ENCODE data around the gene COPZ2. TPM values are rescaled to one million over a fixed set of nuclear protein-coding genes. Genes with fewer than 3 reads are reported as not detected.
"Not testable (repeated sequence)": the region's sequence is repeated elsewhere in the genome, so short reads cannot be mapped to it uniquely, and the experiment has no call there.

Gene COPZ2
- total and polyA plus RNA-seq, 8 donors: 18.8 to 48.6 (median 24.2) TPM

DNA sequence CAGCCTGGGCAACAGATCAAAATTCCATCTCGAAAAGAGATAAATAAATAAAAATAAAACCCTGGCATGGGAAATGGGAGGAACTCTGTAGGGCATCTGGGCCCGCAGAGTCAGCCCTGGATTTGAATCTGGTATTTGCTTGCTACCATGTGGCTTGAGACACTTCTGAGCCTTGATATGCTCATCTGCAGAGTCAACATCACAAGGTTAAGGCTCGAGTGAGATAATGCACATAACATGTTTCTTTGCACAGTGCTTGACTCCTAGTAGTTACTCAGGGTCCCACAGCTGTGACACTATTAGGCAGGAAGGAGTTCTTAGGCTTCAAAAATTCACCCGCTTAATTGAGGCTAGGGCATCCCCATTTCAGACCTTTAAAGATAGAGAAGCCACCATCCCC lies 45.4 kb downstream of the COPZ2 start:
- no peak for DNase-seq
- intact Hi-C loops (cut with DNase I): no loop called here

DNA sequence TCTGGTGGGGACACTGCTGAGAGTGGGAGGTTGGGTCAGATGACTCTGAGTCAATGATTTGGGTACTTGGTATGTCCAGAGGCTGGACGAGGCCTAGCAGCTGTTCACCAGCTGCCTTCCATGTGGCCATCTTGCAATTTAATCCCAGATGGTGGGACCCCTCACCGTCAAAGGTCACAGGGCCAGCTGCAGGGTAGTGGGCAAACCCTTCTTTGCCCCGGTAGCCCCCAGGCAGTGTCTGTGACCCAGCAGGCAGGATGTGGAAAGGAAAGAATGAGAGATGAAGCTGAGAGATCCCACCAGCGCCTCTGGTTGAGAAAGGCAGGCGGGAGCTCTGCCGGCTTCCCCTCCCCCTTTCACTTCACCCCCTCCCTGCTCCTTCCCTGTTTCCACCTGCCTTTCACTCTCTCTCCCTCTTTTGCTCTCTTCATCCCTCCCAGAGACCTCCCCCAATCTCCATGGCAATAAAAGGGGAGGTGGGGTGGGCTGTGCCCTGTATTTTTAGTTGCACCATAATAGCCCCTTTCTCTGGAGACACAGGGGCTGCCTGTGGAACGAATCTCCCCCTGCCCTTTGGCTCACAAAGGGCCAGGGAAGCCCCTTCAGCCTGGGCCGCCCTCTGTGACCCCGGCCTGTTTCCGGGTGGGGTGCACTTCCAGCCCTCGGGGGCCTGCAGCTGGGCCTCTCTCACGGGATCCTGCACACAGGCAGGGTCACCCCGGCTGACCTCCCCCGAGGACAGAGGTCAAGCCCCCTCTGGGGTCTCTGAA lies 46.5 kb downstream of the COPZ2 start:
- no peak for DNase-seq
- no peaks in the 10 kb centered on the region for H3K4me1 ChIP-seq
- TF ChIP-seq, protein P1, sequence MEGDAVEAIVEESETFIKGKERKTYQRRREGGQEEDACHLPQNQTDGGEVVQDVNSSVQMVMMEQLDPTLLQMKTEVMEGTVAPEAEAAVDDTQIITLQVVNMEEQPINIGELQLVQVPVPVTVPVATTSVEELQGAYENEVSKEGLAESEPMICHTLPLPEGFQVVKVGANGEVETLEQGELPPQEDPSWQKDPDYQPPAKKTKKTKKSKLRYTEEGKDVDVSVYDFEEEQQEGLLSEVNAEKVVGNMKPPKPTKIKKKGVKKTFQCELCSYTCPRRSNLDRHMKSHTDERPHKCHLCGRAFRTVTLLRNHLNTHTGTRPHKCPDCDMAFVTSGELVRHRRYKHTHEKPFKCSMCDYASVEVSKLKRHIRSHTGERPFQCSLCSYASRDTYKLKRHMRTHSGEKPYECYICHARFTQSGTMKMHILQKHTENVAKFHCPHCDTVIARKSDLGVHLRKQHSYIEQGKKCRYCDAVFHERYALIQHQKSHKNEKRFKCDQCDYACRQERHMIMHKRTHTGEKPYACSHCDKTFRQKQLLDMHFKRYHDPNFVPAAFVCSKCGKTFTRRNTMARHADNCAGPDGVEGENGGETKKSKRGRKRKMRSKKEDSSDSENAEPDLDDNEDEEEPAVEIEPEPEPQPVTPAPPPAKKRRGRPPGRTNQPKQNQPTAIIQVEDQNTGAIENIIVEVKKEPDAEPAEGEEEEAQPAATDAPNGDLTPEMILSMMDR (IDR thresholded peaks at IDR 0.05): no peak
- H3K27ac ChIP-seq: no peak overlapping the region
- no peaks in the 10 kb centered on the region for H3K36me3 ChIP-seq
- intact Hi-C loops (cut with DNase I): no loop called here
- ATAC-seq: no peak
- peaks cover 0 to 19% of the 10 kb centered on the region in 2 donors for H3K27me3 ChIP-seq
- no peak overlapping the region for H3K4me3 ChIP-seq
- H3K9me3 ChIP-seq: no peaks in the 10 kb centered on the region

More for the DNA sequence above, 45.4 kb downstream of the COPZ2 start:
- Histone ChIP-seq H3K27me3 (peaks cover 0 to 24% of the 10 kb centered on the region in 2 donors), H3K36me3 (no peaks in the 10 kb centered on the region), H3K27ac (no peak overlapping the region), H3K9me3 (no peaks in the 10 kb centered on the region), H3K4me1 (no peaks in the 10 kb centered on the region), H3K4me3 (no peak overlapping the region)
- ATAC-seq: no peak
- TF ChIP-seq, protein P1 (IDR thresholded peaks at IDR 0.05): no peak

DNA sequence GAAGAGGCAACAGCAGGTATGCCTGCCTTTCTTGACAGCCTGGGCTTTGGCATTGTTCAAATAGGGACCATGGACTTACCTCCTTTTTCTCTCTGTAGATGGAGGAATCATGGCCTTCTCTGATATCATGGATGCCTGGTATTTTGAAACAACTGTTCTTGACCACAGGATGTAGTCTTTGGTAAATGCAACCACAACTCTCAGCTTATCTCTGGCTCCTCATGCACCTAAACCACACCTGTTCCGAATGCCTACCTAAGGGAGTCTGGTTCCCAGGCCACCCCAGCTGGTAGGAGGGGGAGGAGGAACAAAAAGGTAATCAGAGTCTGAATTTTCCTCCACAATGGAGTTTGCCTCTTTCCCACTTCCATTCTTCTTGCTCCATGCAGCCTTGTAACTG lies 47.9 kb downstream of the COPZ2 start:
- no peak for DNase-seq
- Histone ChIP-seq H3K9me3 (no peaks in the 10 kb centered on the region), H3K36me3 (peaks cover 0 to 8% of the 10 kb centered on the region in 2 donors), H3K27me3 (peaks cover 0 to 9% of the 10 kb centered on the region in 2 donors), H3K4me1 (no peaks in the 10 kb centered on the region), H3K27ac (no peak overlapping the region), H3K4me3 (no peak overlapping the region)
- ATAC-seq: no peak
- intact Hi-C loops (cut with DNase I): no loop called here
- TF ChIP-seq, protein P1 (IDR thresholded peaks at IDR 0.05): no peak

DNA sequence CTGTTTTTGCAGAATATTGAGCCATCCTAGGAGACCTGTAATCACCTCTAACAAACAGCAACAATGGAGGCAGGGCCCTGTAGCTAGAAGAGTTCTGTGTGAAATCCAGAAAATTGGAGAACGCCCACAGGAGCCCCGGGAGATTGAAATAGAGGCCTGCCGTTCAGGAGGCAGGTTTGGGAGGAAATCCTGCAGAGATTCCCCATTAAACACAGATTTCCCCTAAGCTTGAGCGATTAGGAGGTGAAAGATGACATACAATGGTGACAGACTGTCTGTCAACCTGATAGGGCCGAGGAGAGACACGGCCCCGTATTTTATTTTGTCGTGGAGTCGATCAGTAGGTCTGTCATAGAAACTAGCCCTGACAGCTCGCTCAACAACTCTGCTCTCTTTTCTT lies 48.4 kb downstream of the COPZ2 start:
- DNase-seq: no peak
- TF ChIP-seq, protein P1 (IDR thresholded peaks at IDR 0.05): no peak
- peaks cover 0 to 9% of the 10 kb centered on the region in 2 donors for H3K27me3 ChIP-seq
- ATAC-seq: no peak
- no peak overlapping the region for H3K4me3 ChIP-seq
- no peaks in the 10 kb centered on the region for H3K4me1 ChIP-seq
- no peaks in the 10 kb centered on the region for H3K9me3 ChIP-seq
- H3K27ac ChIP-seq: no peak overlapping the region
- peaks cover 0 to 14% of the 10 kb centered on the region in 2 donors for H3K36me3 ChIP-seq
- intact Hi-C loops (cut with DNase I): no loop called here

DNA sequence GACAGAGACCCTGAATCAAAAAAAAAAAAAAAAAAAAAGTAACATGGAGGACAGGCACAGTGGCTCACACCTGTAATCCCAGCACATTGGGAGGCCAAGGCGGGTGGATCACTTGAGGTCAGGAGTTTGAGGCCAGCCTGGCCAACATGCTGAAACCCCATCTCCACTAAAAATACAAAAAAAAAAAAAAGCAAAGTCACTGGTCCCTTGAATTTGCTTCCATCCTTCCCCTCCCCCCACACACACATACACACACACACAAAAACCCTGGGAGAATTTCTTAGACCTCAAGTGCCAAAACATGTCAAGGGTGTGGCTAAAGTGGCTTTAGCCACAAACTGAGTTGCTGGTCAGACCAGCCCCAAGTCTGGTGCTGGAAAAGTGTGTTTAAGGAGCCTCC lies 49.2 kb downstream of the COPZ2 start:
- DNase-seq; H3K9me3 ChIP-seq; H3K4me1 ChIP-seq; H3K27ac ChIP-seq; H3K27me3 ChIP-seq; H3K4me3 ChIP-seq; intact Hi-C loops (cut with DNase I): not testable (repeated sequence)
- H3K36me3 ChIP-seq: peaks cover 0 to 21% of the 10 kb centered on the region in 2 donors
- peak; percentile 24 for ATAC-seq
